Mesothelial cell of epicardium (in vitro differentiated cells): ENCODE measurements around the gene FBXO46. TPM values are rescaled to one million over a fixed set of nuclear protein-coding genes. Genes with fewer than 3 reads are reported as not detected.

Source experiments
- DNase-seq, 2 experiments: peaks; one replicate each; pipeline ENCODE4 v3.0.0; 2021; ENCODE audit warnings: low spot score in 2 of 2; ENCODE audit not compliant: unreplicated experiment in 2 of 2
- H3K27ac Mint-ChIP-seq: 2 replicates; pipeline ENCODE4 v1.8.0; 2021; ENCODE audit warnings: mixed read lengths
- H3K27me3 Mint-ChIP-seq: 2 replicates; pipeline ENCODE4 v1.8.0; 2021; ENCODE audit warnings: low read depth, mixed read lengths
- H3K36me3 Mint-ChIP-seq: 2 replicates; pipeline ENCODE4 v1.8.0; 2021; ENCODE audit warnings: mixed read lengths
- H3K4me1 Mint-ChIP-seq: 2 replicates; pipeline ENCODE4 v1.8.0; 2021; ENCODE audit warnings: mixed read lengths
- H3K4me3 Mint-ChIP-seq: 2 replicates; pipeline ENCODE4 v1.8.0; 2021; ENCODE audit warnings: mild to moderate bottlenecking, moderate library complexity, mixed read lengths
- H3K9me3 Mint-ChIP-seq: 2 replicates; pipeline ENCODE4 v1.8.0; 2021; ENCODE audit warnings: mixed read lengths
- total RNA-seq: library from RNA; stranded (reverse); gene quantifications from 3 replicates; pipeline ENCODE4 v1.2.1, GENCODE V29; 2021
- TF ChIP-seq, protein P1 (sequence below): fragments of 200-600 bp; sonication (generic); IDR thresholded peaks from one replicate; pipeline ENCODE4 v1.5.0; 2021; ENCODE audit warnings: antibody characterized with exemption; ENCODE audit not compliant: unreplicated experiment

Gene FBXO46
- total RNA-seq, 1 donor from 2014 or later, result 36.6 TPM

DNA sequence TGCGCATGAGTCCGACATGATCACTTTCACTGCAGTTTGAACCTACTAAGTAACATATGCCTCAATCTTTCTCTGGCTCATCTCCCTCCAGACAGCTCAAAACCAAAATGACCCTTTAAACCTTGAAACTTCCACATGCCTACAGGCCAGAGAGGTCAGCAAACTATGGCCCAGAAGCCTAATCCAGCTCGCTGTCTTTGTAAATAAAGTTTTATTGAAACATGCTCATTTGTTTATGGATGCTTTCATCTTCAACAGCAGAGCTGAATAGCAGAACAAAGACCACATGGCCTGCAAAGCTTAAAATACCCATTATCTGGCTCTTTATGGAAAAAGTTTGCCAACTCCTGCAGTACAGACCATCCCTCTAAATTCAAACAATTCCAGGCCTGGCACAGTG is 15.6 kb downstream of the FBXO46 start:
- H3K4me3 Mint-ChIP-seq, result no peak overlapping the region
- H3K9me3 Mint-ChIP-seq, result no peaks in the 10 kb centered on the region
- H3K4me1 Mint-ChIP-seq, result peaks cover 24% of the 10 kb centered on the region
- H3K27me3 Mint-ChIP-seq, result no peaks in the 10 kb centered on the region
- TF ChIP-seq, protein P1, sequence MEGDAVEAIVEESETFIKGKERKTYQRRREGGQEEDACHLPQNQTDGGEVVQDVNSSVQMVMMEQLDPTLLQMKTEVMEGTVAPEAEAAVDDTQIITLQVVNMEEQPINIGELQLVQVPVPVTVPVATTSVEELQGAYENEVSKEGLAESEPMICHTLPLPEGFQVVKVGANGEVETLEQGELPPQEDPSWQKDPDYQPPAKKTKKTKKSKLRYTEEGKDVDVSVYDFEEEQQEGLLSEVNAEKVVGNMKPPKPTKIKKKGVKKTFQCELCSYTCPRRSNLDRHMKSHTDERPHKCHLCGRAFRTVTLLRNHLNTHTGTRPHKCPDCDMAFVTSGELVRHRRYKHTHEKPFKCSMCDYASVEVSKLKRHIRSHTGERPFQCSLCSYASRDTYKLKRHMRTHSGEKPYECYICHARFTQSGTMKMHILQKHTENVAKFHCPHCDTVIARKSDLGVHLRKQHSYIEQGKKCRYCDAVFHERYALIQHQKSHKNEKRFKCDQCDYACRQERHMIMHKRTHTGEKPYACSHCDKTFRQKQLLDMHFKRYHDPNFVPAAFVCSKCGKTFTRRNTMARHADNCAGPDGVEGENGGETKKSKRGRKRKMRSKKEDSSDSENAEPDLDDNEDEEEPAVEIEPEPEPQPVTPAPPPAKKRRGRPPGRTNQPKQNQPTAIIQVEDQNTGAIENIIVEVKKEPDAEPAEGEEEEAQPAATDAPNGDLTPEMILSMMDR, result no peak
- peaks cover 18% of the 10 kb centered on the region for H3K36me3 Mint-ChIP-seq
- H3K27ac Mint-ChIP-seq, result peak overlapping the region; percentile 5
- DNase-seq, result no peak

DNA sequence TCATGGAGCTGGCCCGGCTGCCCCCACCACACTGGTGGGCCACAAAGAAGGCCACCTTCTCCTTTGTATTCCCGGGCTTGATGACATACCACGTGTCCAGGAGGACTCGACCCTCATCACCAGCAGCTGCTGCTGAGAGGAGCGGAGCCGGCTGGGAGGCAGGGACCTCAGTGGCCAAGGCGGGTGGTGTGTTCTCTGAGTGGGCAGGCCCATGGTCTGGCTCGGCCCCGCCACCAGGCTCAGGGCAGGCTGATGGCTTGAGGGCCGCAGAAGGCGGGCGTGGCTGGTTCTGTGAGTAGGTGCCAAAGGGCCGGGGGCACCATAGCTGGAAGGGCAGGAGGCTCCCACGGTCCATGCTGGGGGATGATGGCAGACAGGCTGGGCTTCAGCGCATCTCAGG is 17.6 kb downstream of the FBXO46 start:
- no peaks in the 10 kb centered on the region for H3K27me3 Mint-ChIP-seq
- H3K4me3 Mint-ChIP-seq, result no peak overlapping the region
- TF ChIP-seq, protein P1, result no peak
- H3K4me1 Mint-ChIP-seq, result peaks cover 19% of the 10 kb centered on the region
- DNase-seq, result no peak
- H3K27ac Mint-ChIP-seq, result no peak overlapping the region
- no peaks in the 10 kb centered on the region for H3K9me3 Mint-ChIP-seq
- H3K36me3 Mint-ChIP-seq, result peaks cover 14% of the 10 kb centered on the region

DNA sequence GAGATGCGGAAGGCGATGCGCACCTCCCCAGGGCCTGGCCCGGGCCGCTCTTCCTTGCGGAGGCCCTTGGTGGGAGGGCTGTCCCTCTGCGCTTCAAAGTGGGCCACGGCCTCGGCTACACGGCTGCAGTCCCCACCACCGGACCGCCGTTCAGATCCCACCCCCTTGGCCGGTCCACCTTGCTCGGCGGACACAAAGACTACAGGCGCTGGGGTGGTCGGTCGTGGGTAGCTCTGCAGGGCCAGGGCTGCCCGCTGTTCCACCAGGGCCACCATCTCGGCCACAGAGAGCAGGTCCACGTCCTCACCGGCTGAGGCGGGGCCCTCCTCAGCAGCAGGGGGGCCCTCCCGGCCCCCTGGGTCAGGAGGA is 18.0 kb downstream of the FBXO46 start:
- Mint-ChIP-seq H3K27me3 (no peaks in the 10 kb centered on the region), H3K36me3 (peaks cover 14% of the 10 kb centered on the region), H3K27ac (no peak overlapping the region), H3K4me1 (peaks cover 15% of the 10 kb centered on the region), H3K9me3 (no peaks in the 10 kb centered on the region), H3K4me3 (no peak overlapping the region)
- TF ChIP-seq, protein P1, result no peak
- no peak for DNase-seq

DNA sequence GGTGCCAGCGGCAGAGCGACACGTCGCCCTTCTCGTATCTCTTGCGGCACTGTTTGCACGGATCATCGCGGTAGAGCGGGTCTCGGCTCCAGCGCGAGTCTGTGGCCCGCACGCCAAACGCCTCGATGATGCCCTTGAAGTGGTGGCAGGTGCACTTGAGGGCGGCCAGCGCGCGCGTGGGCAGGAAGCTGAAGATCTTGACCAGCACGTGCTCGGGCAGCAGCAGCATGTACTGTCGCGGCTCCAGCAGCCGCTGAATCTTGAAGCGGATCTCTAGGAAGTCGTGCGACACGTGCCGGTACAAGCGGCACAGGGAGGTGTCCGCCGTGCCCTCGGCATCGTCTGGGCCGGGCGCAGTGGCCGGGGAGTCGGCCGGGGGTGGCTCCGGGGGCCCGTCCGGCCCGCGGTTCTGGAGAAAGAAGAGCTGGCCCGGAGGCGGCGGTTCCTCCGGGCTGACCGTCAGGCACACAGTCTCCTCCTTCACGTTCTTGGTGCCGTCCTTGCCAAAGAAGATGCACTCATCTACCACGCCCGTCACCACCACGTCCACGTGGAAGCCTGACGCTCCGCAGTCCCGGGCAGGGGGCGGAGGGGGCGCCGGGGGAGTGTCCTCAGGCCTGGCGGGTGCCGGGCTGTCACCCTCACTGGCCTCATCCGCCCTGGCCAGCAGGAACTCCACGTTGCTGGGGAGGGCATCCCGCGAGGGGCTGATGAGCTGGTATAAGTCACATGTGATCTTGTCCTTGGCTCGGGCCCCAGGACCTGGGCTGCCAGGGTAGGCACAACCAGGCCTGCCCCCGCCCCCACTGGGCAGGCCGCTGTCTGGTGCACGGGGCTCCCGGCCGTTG is 18.6 kb downstream of the FBXO46 start:
- DNase-seq, result no peak
- H3K27ac Mint-ChIP-seq, result no peak overlapping the region
- no peaks in the 10 kb centered on the region for H3K9me3 Mint-ChIP-seq
- H3K4me1 Mint-ChIP-seq, result peaks cover 10% of the 10 kb centered on the region
- no peak overlapping the region for H3K4me3 Mint-ChIP-seq
- no peaks in the 10 kb centered on the region for H3K27me3 Mint-ChIP-seq
- TF ChIP-seq, protein P1, result no peak
- H3K36me3 Mint-ChIP-seq, result peaks cover 14% of the 10 kb centered on the region

DNA sequence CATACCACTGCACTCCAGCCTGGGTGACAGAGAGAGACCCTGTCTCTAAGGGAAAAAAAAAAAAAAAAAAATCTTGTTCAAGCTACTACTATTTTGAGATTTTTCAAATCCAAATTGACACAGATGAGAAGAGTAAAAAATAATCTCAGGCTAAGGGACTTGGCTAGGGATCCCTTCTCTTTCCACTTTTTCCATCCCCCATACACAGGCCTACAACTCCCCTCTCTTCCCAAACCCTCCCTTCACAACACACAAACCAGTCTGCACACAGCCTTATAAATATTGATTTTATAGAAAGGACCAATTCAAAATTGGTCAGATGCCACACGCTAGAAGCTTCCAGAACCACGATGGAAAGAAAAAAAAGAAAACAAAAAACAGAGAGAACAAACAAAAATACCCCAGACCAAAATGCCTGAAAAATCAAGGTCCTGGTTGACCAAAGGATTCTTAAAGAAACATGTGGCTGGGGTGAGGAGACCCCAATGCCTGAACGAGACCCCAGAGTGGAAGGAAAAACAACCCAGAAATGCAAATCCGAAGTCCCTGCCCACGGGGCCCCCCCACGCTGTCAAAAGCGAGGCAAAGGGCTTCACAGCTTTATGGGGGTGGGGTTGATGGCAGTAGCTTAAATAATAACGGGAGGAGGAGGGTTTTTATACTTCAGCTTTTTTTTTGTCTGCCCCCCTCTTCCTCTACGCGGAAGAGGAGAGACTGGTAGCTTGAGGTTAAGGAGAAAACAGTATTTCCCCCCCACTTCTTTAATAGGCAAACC is 20.2 kb downstream of the FBXO46 start:
- no peaks in the 10 kb centered on the region for H3K9me3 Mint-ChIP-seq
- H3K27me3 Mint-ChIP-seq, result no peaks in the 10 kb centered on the region
- no peaks in the 10 kb centered on the region for H3K4me1 Mint-ChIP-seq
- DNase-seq, result no peak
- TF ChIP-seq, protein P1, result no peak
- peaks cover 14% of the 10 kb centered on the region for H3K36me3 Mint-ChIP-seq
- no peak overlapping the region for H3K4me3 Mint-ChIP-seq
- peak overlapping the region; percentile 18 for H3K27ac Mint-ChIP-seq
